Epithelial cell of prostate (primary cell): ENCODE data around the gene FAM118A.
"Not testable (repeated sequence)": the region's sequence is repeated elsewhere in the genome, so short reads cannot be mapped to it uniquely, and the experiment has no call there.

Source experiments
- DNase-seq: peaks from one replicate; pipeline ENCODE4 v3.0.0-alpha.2; 2011; ENCODE audit warnings: low read depth, low spot score
- H3K27ac ChIP-seq: fragments of 450-650 bp; 2 replicates; pipeline ENCODE4 v1.5.1; 2017; ENCODE audit warnings: mild to moderate bottlenecking

The FAM118A gene

GRCh38 chr22:45309422-45310227 is at the start of gene FAM118A:
Gene FAM118A (plus strand): TSS chr22:45309934. CDS start chr22:45322380, 12,446 bp downstream.
- DNase-seq, result peak; percentile 56
- peak within 1 kb of the TSS; percentile 69 for H3K27ac ChIP-seq

- DNase-seq, H3K27ac ChIP-seq: not testable (repeated sequence)
These were observed 49.4 kb upstream of the FAM118A start for GRCh38 chr22:45260395-45260759.

GRCh38 chr22:45261407-45262088 is 48.2 kb upstream of the FAM118A start:
- H3K27ac ChIP-seq, result no peak overlapping the region
- no peak for DNase-seq

DNA sequence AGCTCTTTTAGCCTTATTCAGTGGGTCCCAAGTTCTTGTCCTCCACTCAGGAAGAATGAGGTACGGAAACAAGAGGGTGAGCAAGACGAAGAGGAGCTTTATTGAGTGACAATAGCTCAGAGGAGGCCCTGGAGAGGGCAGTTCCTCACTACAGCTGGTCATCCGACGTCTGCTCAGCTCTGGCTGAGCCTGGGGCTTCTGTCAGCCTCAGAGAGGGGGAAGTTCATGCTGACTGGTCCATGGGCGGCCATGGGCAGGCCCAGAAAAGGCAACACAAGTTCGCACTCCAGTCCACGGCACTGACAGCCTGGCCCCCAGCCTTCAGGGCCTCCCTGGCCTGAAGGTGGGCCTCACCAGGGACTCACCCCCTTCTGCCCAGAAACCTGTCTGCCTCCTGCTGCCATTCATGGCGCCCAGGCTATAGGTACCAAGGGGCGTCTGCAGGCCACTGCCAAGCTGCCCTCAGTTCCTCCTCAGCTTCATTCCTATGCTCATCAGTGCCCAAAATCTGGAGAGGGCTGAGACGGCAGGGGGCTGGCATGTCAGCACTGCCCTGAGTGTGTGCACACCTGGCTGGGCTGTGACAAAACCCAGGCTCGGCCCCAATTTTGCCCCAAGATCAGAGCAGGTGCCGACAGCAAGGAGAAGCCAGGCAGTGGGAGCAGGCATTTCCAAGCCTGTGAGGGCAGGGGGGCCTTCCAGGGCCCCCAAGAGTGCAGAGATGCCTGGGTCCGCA is 47.4 kb upstream of the FAM118A start:
- H3K27ac ChIP-seq, result no peak overlapping the region
- no peak for DNase-seq

GRCh38 chr22:45262931-45263462 is 46.7 kb upstream of the FAM118A start:
- no peak overlapping the region for H3K27ac ChIP-seq
- no peak for DNase-seq

GRCh38 chr22:45263463-45264269 is 46.1 kb upstream of the FAM118A start:
- peak; percentile 68 for DNase-seq
- peak overlapping the region; percentile 1 for H3K27ac ChIP-seq

- no peak for DNase-seq
- no peak overlapping the region for H3K27ac ChIP-seq
These were observed 44.2 kb upstream of the FAM118A start for GRCh38 chr22:45265535-45265934.

- no peak for DNase-seq
- no peak overlapping the region for H3K27ac ChIP-seq
These were observed 41.4 kb upstream of the FAM118A start for GRCh38 chr22:45268167-45268957.

DNA sequence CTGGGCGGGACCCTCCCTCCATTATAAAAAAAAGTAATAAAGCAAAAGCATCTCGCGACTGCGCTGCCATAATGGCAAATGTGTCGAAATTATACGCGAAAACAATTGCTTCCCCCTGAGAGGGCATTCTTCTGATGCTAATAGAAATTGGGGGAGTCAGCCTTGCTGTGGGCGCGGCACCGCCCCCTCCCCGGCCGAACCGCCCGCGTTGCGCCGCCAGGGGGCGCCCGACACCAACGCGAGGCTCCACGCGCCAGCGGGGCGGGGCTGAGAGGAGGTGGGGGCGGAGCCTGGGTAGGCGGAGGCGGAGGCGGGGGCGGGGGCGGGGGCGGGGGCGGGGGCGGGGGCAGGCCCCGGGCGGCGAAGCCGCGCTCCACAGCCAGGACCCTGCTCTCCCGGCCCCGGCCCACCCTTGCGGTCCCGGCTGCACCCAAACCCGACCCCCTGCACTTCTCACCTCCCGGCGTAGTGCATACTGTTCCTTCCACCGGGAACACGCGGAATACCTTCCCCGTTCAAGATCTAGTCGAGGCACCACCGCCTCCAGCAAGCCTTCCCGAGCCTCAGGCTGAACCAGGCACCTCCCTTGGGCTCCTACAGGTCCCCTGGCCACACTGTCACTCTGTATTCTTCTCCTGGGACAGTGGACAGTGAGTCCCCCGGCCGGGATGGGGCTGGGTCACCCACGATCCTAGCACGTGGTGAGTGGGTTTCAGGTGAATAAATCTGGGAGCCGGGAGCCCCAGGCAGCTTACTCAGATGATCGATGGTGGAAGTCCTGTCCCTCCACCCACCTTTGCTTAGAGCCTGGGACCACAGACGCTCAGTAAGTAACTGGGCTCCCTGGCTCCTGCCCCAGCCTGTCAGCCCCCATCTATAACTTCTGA is 40.5 kb upstream of the FAM118A start:
- H3K27ac ChIP-seq, result no peak overlapping the region
- no peak for DNase-seq

DNA sequence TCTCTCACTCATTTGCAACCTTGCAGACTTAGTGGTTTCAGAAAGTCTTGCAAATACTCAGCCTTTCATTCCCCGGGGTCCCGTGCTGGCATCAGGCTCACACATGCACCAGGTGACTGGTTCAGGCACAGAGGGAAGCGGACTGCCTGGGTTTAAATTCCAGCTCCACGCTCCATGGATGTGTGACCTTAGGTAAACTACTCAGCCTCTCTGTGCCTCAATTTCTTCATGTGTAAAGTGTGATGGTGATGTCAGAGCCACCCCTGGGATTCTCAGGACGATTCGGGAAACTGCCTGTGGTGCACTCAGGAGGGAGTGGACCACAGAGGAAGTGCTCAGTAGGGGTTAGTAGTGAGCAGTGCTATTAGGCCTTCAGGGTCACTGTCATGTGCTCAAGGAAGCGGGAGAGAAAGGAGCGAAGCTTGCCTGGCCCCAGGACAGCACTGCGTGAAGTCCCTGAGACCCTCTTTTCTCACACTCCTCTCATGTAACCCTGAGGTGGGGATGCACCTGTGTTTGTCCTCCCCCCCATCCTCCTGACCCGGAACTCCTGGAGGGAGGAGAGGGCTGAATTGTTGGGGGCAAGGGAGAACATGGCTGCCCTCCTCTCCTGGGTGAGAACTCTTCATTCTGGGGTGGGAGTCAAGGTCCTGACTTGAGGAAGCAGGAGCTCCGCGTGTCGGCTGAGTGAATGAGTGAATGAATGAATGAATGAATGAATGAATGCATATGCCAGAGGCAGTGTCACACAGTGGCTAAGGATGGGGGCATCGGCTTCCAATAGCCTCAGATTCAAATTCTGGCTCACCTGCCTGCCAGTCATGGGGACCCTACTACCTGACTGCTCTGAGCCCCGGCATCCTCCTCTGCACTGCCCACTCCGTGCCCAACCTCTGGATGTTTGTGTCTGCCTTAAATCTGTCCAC is 39.4 kb upstream of the FAM118A start:
- no peak overlapping the region for H3K27ac ChIP-seq
- DNase-seq, result no peak

- no peak for DNase-seq
- H3K27ac ChIP-seq, result no peak overlapping the region
These were observed 38.0 kb upstream of the FAM118A start for GRCh38 chr22:45271667-45272201.

DNA sequence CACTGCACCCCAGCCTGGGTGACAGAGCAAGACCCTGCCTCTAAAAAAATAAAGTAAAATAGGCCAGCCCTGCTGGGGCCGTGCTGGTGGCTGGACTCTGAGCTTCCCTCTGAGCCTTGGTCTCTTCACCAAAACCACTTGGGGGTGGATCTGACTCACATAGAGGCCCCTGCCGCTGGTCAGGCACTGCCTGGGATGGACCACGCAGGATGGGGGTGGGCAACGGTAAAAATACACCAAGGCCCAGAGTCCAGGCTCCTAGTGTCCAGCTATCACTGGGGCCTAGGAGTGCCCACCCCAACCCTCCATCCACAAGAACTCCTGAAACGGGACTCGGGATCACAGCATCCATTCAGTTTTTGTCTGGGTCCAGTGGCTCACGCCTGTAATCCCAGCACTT is 37.2 kb upstream of the FAM118A start:
- no peak for DNase-seq
- no peak overlapping the region for H3K27ac ChIP-seq

DNA sequence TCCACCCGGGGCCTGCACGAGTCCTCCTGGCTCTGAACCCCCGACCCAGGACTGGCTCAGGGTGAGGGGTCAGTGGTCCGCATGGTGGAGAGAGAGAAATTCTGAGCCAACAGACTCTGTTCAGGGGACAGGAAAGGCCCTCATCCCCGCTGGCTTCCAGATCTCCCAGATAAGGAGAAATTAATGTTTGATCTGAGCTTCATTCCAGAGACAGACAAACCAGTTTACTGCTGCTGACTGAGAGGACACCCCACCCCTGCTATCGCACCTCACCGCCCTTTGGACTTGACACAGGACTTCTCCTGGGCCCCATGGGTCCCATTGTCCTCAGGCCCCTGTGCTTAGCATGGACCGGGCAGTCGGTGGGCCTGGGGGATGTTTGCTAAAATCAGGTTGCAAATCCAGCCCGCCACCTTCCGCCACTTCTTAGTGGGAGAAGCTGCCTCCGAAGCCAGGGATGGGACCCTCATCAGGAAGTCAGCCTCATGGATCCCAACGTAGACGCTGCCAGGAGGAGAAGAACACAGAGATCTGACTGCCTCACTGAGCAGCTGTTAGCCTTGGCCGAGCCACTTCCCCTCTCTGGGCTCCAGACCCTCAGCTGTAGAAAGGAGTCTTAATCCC is 36.2 kb upstream of the FAM118A start:
- no peak overlapping the region for H3K27ac ChIP-seq
- no peak for DNase-seq

GRCh38 chr22:45276507-45277105 is 33.1 kb upstream of the FAM118A start:
- H3K27ac ChIP-seq, result no peak overlapping the region
- no peak for DNase-seq

GRCh38 chr22:45277720-45278119 is 32.0 kb upstream of the FAM118A start:
- DNase-seq, H3K27ac ChIP-seq: not testable (repeated sequence)

DNA sequence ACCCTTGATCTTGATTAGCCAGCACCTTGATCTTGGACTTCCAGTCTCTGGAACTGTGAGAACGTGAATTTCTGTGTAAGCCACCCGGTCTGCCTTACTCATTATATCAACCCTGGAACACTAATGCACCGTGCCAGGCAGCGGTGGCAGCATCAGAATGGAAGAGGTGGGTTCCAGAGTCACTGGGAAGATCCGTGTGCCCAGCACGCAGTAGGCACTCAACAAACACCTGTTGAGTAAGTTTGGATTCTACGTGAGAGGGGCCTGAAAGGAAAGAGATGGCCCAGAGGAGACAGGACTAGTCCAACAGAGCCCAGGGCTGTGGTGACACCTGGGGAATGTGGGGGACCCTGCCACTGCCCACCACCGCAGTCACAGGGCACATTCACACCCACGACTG is 31.6 kb upstream of the FAM118A start:
- no peak overlapping the region for H3K27ac ChIP-seq
- DNase-seq, result no peak
